Spleen (tissue), 7 donors: ENCODE measurements around the gene TTLL12.

Experiments used
- CTCF ChIP-seq, 11 experiments: fragments of 200-600 bp in 7 of 11; fragments of 450-650 bp in 4 of 11; sonication (generic) in 4 of 11; IDR thresholded peaks in 8 of 11; conservative IDR thresholded peaks in 3 of 11; 1 replicate in 7 of 11; 2 replicates in 4 of 11; pipeline versions ENCODE4 v1.4.0 to v1.8.0; 2016 to 2021; ENCODE audit warnings: antibody characterized with exemption in 11 of 11, inconsistent platforms in 4 of 11, mild to moderate bottlenecking in 1 of 11
- POLR2AphosphoS5 ChIP-seq, 3 donors: sonication (generic); formaldehyde crosslinking; IDR thresholded peaks; one replicate each; pipeline ENCODE4 v1.5.1; 2017; ENCODE audit warnings: antibody characterized with exemption in 3 of 3
- donor health status: DM: no; HTN: no; CAD: no; lungs with moderate emphysema.
- donor health status: DM: no; HTN: no; CAD: no.
- donor health status: DM: no; HTN: no; CAD: no.

GRCh38 chr22:43167001-43167589 is 19.8 kb downstream of the TTLL12 start:
- TF ChIP-seq CTCF (IDR thresholded peaks at IDR 0.05 in 8 of 11, conservative IDR thresholded peaks at IDR 0.05 in 3 of 11): no peak
- TF ChIP-seq POLR2AphosphoS5 (IDR thresholded peaks at IDR 0.05): no peak
